COLO829 (cell line): ENCODE measurements around the gene EML4.
"Not testable (repeated sequence)": the region's sequence is repeated elsewhere in the genome, so short reads cannot be mapped to it uniquely, and the experiment has no call there.

Experiments used
- DNase-seq: peaks from one replicate; pipeline ENCODE4 v3.0.0; 2012; ENCODE audit warnings: low spot score

Gene EML4

DNA sequence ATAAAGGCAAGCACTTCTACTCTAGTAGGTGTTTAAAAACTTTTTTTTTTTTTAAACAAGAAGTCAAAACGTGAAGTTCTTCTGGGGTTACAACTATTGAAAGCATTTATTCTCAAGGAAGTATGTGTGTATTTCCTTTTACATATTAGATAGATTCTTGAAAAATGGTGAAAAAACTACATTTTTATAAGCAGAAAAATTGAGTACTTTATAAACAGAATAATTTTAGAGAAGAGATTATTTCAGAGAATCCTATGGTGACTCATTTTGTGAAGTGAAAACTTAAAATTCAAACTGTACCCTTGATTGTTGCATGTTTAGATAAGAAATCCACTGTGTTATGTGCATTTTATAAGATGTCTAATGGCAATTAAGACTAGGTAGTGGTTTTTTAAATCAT, 2.9 kb downstream of the EML4 start:
- no peak for DNase-seq

DNA sequence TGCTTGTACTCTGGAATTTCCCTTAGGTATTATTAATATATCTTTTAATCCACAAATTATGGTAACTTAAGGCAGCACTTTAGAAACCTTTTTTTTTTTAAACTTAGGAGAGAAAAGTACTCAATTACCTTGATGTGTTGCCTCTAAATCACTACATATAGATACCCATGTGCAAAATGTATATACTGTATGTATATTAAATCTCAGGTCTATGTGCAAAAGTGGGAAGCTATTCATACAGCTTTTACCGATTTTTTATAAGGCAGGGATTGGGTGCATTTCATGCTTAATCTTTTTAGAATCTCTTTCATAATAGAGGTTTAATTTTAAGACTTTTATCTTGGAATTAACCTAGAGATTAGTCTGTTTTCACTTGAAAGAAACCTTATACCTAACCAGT, 3.4 kb downstream of the EML4 start:
- DNase-seq = no peak

DNA sequence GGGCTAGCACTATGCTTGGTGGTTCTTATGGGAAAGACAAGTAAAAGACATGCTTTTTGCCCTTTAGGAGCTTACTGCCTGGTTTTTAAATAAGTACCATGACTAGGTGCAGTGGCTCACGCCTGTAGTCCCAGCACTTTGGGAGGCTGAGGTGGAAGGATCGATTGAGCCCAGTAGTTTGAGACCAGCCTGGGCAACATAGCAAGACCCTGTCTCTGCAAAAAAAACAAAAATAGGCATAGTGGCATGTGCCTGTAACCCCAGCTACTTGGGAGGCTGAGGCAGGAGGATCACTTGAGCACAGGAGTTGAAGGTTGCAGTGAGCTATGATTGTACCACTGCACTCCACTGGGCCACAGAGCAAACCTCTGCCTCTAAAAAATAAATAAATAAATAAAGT, 4.3 kb downstream of the EML4 start:
- not testable (repeated sequence) for DNase-seq

DNA sequence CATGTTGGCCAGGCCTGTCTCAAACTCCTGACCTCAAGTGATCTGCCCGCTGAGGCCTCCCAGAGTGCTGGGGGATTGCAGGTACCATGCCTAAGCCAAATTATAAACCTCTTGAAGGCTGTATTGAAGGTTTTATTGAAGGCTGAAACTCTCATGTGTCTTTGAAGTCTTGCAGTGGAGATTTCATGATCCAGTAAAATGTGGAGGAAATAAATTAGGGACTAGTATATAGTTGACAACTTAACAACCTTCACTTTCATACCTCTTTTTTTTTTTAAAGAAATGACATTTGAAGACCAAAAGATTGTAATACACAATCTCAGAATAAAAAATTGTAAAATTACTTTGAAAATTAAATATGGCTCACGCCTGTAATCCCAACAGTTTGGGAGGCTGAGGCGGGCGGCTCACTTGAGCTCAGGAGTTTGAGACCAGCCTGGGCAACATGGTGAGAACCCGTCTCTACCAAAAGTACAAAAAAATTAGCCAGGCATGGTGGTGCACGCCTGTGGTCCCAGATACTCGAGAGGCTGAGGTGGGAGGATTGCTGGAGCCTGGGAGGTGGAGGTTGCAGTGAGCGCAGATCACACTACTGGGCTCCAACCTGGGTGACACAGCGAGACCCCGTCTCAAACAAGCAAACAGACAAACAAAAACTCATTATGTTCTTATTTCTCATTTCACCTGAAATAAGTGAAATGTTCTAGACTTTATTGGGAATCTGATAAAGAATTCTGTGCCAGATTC, 8.0 kb downstream of the EML4 start:
- no peak for DNase-seq

DNA sequence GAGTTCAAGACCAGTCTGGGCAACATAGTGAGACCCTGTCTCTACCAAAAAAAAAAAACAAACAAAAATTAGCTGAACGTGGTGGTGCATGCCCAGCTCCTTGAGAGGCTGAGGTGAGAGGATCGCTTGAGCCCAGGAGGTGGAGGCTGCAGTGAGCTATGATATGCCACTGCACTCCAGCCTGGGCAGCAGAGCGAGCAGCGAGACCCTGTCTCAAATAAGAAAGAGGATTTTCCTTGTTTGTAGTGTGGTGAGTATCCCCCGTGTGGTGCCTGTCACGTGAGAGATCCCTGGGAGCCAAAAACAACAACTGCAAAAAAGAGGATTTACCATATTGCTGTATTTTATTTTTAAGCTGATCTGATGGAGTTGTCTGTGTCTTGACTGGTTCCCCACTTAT, 9.2 kb downstream of the EML4 start:
- no peak for DNase-seq

DNA sequence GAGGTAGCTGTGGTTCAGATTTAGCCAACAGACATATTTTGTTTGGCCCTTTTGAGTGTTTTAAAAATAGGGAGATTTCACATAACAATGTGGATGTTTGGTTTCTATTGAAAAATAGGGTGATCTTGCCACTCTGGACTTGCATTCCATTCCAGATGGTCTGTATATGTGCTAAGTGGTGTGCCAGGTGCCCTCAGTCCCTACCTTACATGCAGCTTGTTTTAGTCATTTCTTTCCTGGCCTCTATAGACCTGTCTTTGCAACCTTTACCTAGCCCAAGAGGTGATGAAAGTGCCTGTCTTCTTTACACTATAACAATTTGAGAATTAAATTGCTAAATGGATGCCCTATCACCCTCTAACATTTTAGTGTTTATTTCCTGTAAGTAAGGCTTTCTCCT, 11.1 kb downstream of the EML4 start:
- DNase-seq = no peak

DNA sequence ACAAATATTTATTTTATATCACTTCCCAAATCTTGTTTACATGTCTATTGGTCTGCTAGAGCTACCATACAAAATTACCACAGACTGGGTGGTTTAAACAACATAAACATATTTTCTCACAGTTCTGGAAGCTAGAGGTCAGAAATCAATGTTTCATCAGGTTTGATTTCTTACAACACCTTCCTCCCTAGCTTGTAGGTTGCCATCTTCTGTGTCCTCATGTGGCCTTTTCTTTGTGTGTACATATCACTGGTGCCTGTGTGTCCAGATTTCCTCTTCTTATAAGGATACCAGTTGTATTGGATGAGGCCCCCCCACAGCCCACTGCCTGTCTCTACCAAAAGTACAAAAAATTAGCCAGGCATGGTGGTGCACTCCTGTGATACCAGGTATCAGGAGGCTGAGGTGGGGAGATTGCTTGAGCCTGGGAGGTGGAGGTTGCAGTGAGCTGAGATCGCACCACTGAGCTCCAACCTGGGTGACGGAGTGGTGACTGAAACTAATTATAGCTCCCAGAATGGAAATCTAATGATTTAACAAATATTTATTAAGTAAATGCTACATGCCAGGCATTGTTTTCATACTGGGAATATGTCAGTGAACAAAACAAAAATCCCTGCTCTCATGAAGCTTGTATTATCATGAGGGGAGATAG, 13.6 kb downstream of the EML4 start:
- DNase-seq = no peak

DNA sequence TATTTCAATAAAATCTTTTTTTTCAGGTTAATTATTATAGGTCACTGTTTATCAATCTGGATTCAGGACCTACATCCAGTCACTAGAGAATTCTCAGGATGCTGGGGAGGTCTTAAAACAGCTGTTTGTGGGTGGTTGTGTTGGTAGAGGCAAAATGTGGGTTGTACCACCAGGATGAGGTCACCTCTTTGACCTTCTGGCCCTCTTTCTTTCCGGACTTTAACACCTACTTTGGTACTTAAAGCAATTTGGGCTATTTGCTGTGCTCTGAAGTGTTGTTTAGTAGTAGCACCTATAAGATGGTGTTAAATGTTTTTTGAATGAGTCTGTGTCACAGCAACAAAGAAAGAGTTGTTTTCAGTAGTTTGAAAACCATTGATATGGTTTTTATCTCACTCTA, 14.6 kb downstream of the EML4 start:
- no peak for DNase-seq

DNA sequence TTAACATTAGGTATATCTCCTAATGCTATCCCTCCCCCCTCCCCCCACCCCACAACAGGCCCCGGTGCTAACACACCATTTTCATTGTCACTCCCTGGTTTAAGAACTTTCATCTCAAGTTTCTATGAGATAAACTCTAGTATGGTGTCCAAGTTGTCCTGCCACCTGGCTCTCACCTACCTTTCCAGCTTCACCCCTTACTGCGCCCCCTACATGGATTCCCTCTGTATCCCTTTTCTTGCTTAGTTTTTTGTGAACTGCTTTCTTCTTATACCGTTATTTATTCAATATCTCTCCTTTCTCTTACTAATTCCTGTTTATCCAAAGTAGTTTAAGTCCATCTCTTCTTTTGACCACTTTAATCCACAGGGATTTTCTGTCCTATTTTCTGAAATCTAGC, 15.2 kb downstream of the EML4 start:
- no peak for DNase-seq

DNA sequence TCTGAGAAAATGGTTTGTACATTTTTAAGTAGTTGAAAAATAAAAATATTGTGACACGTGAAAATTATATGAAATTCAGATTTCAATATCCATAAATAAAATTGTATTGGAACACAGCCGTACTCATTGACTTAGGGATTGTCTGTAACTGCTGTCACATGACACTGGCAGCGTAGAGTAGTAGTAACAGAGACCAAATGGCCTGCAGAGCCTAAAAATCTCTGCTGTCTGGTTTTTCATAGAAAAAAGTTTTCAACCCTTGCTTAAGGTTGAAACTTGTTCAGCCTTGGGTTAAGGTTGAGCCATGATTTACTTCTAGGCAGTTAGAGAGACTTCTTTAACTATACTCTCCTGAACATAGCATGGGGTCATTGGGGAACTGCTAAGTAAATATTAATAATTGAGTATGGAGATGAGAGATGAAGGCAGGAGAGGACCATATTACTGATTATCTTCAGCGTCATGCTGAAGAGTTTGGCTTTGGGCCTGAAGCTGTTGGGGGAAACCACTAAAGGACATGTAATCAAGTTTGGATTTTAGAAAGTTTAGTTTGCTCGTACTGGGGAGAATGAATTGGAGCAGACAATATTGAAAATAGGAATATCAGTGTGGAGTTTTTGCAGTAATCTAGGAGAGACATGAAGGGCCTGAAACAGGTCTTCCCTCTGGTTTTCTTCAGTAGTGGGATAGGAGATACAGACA, 16.2 kb downstream of the EML4 start:
- no peak for DNase-seq

DNA sequence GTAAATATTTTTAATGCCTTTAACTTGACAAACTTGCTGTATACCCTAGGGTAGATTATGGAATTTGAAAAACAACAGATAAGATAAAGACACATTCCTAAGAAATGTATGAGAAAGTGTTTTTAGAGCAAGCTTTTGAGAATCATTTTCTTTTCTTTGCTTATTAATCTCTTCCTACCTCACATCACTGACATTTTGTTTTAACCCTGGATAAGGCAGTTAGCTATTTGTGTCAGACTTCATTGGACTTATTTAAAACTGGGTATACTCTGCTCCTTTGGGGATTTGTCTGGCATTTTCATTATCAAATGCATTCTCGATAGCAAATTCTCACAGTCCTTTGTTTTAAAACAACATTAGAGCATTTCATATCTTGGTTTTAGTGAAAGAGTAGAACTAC, 17.2 kb downstream of the EML4 start:
- DNase-seq = no peak

DNA sequence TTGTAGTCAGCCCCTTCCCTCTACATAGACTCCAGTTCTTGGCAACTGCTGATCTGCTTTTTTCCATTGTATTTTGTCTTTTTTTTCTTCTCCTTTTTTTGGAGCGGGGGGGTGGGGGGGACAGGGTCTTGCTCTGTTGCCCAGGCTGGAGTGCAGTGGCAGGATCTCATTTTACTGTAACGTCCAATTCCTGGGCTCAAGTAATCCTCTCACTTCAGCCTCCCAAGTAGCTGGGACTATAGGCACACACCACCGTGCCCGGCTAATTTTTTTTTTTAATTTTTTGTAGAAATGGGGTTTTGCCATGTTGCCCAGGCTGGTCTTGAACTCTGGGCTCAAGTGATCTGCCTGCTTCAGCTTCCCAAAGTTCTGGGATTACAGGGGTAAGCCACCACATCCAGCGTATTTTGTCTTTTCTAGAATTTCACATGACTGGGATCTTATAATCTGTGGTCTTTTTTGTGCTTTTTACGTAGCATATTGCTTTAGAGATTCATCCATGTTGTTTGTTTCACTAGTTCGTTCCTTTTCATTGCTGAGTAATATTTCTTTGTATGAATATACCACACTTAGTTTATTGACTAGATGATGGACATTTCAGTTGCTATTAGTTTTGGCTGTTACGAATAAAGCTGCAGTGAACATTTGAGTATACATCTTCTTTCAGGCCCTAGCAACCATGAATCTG, 17.9 kb downstream of the EML4 start:
- DNase-seq = no peak

DNA sequence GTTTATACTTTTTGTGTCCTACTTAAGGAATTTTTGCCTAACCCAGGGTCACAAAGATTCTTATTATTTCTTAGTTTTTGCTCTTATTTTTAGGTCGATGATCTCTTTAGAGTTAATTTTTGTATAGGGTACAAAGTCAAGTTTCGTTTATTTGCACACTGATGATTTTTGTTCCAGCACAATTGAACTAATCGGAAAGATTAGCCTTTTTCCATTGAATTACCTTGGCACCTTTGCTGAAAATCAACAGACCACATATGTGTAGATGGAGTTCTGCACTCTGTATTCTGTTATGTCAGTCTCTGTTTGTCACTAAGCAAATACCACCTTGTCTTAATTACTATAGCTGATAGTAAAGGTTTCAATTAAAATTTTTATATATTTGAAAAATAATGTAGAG, 18.7 kb downstream of the EML4 start:
- no peak for DNase-seq

DNA sequence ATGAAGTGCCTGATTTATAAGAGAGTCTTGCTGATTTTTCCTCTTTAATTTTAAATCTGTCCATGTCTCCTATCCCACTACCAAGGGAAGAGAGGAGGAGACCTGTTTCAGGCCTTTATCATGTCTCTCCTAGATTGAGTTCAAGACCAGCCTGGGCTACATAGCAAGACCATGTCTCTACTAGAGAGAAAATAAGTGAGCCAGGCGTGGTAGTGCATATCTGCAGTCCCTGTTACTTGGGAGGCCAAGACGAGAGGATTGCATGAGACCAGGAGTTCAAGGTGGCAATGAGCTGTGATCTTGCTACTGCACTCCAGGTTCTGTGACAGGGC, 20.0 kb downstream of the EML4 start:
- DNase-seq = no peak

DNA sequence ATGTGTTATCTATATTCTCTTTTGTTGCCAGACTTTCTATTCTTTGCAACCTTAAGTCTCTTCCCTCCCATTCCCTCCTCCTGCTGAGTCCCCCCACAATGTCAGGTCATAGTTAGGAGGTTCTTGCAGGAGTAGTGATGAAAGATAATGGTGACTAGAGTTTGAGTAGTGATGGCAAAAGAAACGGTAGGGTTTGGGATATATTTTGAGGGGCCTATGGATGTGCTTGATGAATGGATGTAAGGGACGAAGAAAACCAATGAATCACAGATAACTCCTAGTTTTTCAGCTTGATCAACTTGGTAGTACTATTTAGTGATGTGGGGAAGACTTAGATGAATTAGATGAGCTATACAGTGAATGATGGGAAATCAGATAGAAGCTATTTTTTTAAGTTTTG, 21.0 kb downstream of the EML4 start:
- DNase-seq = no peak

DNA sequence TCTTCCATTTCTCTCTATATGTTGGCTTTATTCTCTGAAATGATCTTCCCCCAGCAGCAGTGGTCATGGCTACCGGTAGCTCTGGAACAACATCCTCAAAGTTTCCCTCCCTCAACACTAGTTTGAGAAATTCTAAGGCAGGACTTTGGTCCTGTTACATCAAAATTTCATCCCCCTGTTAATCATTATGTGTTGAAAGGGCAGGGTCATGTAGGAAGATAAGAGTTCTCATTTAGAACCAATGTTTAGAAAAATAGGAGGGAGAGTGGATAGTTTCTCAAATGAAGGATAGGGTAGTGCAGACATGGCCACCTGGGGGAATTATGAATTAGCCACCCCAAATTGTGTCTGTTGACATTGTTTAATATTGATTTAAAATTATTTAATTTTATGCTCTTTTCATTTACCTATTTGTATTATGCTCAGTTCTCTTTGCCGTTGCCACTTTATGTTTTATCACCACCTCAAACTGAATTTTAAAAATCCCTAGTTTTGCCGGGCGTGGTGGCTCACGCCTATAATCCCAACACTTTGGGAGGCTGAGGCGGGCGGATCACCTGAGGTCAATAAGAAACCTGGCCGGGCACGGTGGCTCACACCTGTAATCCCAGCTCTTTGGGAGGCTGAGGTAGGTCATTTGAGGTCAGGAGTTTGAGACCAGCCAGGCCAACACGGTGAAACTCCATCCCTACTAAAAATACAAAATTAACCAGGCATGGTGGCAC, 22.3 kb downstream of the EML4 start:
- no peak for DNase-seq

DNA sequence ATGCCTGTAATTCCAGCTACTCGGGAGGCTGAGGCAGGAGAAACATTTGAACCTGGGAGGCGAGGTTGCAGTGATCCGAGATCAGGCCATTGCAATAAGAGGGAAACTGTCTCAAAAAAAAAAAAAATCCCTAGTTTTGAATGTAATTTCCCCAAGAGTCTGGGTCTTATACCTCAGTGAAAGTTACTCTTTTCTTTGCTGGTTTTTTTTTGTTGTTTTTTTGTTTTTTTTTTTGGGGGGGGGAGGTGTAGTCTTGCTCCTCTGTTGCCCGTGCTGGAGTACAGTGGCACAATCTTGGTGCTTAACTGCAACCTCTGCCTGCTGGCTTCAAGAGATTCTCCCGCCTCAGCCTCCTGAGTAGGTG, 22.8 kb downstream of the EML4 start:
- DNase-seq = no peak

DNA sequence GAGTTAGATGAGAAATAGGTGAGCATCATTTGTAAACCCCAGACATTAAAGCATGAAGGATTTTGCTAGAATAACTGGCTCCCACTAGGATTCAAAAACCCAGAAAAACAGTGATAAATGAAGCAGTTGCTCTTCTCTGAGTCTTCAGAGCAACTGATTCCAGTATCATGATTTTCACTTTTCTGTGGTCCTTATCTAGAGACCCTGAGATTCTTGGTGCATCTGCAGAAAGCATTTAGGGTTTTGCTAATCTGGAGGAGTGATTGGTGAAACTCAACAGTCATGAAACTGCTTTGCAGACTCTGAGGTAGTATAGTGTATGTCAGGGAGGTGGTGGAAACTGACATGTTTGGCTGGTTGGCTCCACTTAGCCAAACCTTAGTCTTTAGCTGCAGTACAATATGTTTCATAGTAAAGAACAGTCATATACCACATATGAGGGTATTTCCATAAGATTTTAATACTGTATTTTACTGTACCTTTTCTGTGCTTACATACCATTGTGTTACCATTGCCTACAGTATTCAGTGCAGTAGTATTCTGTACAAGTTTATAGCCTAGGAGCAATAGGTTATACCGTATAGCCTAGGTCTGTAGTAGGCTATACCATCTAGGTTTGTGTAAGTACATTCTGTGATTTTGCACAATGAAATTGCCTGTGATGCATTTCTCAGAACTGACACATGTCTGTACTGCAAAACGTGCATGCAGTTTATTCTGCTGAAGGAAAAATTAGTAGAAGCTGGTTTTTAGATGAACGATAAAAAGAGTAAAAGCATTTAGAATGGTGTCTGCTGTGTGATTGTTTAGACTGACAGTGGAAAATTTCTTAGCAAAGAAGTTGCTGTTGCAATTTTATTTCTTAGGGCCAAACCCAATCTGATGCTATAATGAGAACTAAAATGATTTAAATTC, 23.8 kb downstream of the EML4 start:
- DNase-seq = no peak

DNA sequence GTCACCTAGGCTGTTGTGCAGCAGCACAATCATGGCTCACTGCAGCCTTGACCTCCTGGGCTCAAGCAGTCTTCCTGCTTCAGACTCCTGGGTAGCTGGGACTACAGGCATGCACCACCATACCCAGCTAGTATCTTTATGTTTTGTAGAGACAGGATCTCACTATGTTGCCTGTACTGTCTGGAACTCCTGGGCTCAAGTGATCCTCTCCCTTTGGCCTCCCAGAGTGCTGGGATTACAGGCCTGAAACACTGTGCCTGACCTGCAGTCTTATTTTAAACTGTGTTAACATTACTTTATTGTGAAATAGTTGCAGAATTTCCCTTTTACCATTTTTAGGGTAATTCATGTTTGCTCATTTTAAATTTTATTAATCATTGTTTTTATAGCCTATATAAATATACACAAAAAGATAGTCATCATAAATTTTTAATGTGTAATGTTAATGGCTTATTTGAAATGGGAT, 24.6 kb downstream of the EML4 start:
- DNase-seq = no peak

DNA sequence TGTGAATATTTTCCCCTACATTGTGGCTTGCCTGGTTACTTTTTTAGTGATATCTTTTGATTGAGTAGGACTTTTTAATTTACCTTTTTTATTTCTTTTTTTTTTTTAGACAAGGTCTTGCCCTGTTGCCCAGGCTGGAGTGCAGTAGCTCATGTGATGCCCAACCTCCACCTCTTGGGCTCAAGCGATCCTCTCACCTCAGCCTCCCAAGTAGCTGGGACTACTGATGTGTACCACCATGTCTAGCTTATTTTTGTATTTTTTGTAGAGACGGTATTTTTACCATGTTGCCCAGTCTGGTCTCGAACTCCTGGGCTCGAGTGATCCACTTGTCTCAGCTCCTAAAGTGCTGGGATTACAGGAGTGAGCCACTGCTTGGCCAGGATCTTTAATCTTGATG, 25.3 kb downstream of the EML4 start:
- no peak for DNase-seq

DNA sequence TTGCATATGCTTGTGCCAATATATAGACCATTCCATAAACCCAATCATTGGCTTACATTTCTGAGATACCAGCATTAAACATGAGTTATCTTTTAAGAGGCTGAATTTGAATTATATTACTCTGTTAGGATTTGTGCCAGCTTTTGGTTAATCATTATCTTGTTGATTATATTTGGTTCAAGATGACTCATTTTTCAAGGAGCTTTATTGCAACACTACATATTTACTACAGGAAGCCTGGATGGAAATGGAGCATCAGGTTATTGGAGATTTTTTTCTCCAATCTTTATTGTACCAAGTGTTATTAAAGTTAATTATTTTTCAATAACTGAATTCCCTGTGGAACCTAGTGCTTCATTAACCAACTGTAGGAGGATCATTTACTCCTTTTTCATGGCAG, 26.4 kb downstream of the EML4 start:
- no peak for DNase-seq
